GM18499 (cell line): Measurements from ENCODE around the gene FGGY.

Experiments used
- ATAC-seq: cut with Tn5 transposase; IDR thresholded peaks from one replicate; pipeline ENCODE4 v1.9.1; 2021; ENCODE audit warnings: moderate number of reproducible peaks; ENCODE audit not compliant: insufficient read depth, unreplicated experiment

The FGGY gene

GRCh38 chr1:59766227-59766855 is 469.4 kb downstream of the FGGY start:
- no peak for ATAC-seq

- no peak for ATAC-seq
Observed at GRCh38 chr1:59767119-59767518, 470.2 kb downstream of the FGGY start.

- ATAC-seq = no peak
Observed at GRCh38 chr1:59768792-59769735, 472.2 kb downstream of the FGGY start.

- ATAC-seq = no peak
Observed at GRCh38 chr1:59769736-59770095, 472.8 kb downstream of the FGGY start.

- ATAC-seq = no peak
Observed at GRCh38 chr1:59771361-59771760, 474.5 kb downstream of the FGGY start.

GRCh38 chr1:59775480-59775879 is 478.6 kb downstream of the FGGY start:
- ATAC-seq = no peak

GRCh38 chr1:59776960-59777852 is 480.3 kb downstream of the FGGY start:
- ATAC-seq = no peak

GRCh38 chr1:59779949-59780348 is 483.1 kb downstream of the FGGY start:
- no peak for ATAC-seq

GRCh38 chr1:59788825-59789224 is 491.9 kb downstream of the FGGY start:
- no peak for ATAC-seq

- ATAC-seq = no peak
Observed at GRCh38 chr1:59798600-59798999, 501.7 kb downstream of the FGGY start.

GRCh38 chr1:59803458-59804038 is 506.7 kb downstream of the FGGY start:
- no peak for ATAC-seq

GRCh38 chr1:59804301-59804700 is 507.4 kb downstream of the FGGY start:
- ATAC-seq = no peak

GRCh38 chr1:59805554-59805953 is 508.7 kb downstream of the FGGY start:
- no peak for ATAC-seq
